CD4-positive, alpha-beta T cell treated with Interleukin-17A for 1 hour (primary cell): ENCODE data around the gene PRKN.

Experiments used
- DNase-seq: peaks from one replicate; pipeline ENCODE4 v3.0.0-alpha.2; 2020

PRKN gene

DNA sequence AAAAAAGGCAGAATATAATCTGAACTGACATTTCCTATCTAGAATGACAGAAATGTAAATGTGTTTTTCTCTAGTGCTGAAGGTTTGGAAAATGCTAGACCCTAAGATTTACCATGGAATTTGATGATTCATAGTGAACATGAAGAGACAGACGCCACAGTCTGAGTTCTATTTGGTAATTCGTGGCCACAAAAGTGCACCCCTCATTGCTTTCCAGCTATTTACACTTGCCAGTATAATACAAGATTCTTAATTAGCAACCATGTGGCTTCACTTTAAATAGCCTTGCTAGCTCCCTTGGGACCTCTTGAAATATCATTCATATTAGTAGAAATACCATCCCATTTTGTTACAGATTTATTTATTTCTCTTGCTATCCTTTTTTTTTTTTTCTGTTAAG, 636.8 kb downstream of the PRKN start:
- DNase-seq = no peak

DNA sequence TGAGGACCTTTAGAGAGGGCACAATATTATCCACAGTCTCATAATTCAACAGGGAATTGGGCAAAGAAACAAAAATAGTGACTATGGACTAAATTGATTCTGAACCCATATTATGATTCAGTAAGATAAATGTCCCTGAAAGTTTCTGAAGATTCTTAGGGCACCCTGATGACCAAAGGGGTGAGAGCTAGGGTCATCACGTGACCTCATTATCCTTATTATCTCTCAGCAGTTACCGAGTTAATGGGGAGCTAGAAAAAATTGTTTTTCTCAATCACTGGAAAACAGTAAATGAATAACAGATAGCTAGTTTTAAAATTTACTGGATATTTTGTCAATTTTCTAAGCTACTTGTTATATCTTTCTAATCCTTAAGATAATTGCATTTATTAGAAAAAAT, 639.5 kb downstream of the PRKN start:
- DNase-seq = no peak

DNA sequence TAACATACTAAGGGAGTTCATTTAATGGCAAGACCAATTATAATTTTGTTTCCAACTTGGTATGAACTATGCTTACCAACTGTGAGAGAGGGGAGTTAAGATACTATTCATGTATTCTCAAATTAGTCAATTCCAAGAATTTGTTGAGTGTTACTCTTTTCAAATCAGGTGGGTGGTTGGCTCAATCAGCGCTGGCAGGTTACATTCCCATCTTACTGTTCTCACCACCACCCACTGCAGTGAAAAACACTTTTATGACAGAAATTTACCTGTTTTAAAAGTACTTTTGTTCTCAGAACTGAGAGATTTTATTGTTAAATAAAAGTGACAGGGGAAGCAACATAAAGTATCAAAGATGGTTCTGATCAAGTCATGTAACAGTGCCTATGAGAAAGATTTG, 642.0 kb downstream of the PRKN start:
- no peak for DNase-seq

DNA sequence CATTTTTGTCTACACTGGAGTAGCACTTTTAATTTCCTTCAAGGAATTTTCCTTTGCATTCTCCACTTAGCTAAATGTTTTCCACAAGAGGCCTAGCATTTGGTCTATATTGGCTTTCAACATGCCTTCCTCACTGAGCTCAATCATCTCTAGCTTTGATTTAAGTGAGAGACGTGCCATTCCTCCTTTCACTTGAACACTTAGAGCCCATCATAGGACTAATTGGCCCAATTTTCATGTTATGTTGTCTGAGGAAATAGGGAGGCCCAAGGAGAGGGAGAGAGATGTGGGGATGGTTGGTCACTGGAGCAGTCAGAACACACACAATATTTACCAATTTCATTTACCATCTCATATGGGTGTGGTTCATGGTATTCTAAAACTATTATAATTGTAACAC, 645.0 kb downstream of the PRKN start:
- no peak for DNase-seq

DNA sequence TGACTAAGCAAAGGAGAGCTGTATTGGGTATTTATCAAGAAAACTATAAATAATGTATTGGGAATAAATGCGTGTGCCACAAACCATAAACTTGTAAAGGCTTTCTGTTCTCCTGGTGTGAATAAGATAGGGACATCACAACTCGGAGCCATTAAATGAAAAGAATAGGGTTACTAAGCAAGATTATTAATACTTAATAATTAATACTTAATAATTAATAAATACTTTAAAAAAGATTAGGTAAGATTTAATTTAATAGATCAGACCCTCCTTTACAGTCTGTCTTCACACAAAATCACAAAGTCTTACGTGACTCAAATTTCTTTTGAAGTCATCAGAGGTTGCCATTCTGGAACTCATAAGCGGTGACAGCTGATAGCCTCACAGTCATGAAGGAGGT, 648.9 kb downstream of the PRKN start:
- no peak for DNase-seq

DNA sequence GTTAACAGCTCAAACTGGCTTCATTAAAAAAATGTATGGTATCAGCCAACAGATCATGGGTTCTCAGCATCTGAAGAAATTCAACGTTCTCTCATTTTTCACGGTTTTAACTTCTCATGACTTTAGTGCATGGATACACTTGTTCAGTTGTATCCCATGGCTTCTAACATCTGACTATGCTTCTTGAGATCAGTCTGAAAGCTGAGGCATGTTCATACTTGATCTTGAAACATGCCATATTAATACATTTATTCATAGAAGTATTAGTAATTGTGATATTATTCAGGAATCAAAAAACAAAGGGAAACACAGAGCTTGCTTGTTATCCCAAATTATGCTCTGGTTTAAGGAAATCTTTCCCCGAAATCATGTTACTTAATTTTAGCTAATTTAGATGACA, 649.4 kb downstream of the PRKN start:
- DNase-seq = no peak

DNA sequence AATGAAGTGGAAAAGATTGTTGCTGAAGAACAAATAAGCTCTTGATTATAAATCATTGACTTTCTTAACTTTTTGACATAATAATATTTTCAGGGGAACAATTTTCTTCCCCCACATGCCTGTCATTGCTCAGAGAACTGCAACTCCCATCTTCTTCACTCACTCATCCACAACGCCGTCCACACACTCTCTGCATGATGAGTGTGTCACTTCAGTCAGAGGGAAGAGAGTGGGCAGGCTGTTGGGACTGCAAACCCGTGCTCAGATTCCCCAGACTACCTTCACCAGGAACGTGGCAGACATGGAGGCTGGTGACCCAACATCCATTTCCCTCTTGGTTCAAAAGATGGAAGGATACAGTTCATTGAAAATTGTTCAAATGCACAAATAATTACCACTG, 650.8 kb downstream of the PRKN start:
- no peak for DNase-seq

DNA sequence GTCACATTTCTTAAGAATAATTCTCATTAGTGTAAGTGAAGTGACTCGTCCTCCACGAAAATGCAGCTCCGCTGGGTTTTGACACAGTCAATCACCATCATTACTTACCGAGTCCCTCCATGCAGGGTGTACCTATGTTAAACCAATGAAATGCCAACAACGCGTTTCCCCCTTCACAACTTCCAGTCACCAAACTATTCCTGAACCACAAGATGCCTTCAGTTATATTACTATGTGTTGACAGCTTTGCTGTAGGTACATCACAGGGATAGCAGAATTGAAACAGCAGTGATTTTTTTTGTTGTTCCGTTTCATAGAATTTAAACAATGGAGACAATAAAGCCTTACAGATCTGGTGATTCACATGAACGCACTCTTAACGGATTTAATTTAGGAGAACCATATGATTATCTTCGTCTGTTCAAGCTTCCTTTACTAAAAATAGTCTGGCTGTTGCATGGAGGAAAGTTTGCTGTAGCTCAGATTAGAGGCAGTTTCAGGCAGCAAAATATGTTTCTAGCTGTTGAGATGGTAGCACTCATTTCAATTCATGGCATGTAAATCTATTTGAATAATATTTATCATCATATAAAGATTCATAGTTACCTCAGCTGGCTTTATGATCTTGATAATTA, 652.8 kb downstream of the PRKN start:
- no peak for DNase-seq

DNA sequence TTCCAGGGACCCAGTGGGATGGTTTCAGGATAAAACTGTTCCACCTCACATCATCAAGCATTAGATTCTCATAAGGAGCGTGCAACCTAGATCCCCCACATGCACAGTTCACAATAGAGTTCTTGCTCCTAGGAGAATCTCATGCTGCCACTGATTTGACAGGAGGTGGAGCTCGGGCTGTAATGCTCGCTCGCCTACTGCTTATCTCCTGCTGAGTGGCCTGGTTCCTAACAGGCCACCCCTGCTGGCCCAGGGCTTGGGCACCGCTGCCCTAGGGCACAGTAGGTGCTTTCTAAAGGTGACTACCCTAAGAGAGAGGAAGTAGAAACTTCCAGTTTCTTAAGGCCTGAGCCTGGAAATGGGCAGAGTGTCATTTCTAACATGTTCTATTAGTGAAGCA, 656.9 kb downstream of the PRKN start:
- DNase-seq = no peak

DNA sequence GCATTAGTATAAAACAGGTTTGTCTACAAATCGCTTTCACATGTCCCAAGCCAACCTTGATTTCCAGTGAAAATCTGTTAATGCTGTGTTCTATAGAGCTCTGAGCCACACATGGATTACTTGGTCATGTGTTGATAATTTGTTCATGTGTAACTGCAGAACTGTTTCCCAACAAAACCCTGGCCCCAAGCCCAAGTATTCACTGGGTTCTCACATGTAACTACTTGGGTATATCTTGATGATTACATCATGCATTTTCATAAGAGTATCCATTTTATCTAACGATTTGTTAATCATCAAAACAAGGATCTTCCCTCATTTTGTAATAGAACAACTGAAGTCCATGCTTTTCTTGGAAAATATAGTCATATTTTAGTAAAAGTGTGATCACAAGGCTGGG, 657.6 kb downstream of the PRKN start:
- no peak for DNase-seq

DNA sequence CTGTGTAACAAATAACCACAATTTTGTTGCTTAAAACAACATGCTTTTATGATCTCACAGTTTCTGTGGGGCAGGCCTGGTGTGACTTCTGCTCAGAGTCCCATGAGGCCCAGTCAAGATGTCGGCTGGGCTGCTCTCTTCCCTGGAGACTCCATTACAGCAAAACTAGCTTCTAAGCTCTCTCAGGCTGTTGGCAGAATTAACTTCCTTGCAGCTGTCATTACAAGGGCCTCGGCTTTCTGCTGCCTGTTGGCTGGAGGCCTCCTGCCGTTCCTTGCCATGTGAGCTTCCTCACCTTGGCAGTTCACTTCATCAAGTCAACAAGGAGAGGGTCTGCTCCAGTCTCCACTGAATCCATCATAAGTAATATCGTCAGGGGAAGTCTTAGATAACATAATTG, 659.2 kb downstream of the PRKN start:
- DNase-seq = no peak

DNA sequence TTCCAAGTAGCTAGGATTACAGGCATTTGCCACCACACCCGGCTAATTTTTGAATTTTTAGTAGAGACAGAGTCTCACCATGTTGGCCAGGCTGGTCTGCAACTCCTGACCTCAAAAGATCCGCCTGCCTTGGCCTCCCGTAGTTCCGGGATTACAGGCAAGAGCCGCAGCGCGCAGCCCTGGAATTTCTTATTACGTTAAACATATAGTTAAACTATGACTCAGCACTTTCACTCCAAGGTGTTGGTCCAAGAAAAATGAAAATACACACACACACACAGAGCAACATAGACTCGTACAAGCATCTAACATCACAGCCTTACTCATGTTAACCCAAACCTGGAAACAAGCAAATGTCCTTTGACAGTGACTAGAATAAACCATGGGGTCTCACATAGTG, 663.9 kb downstream of the PRKN start:
- no peak for DNase-seq

DNA sequence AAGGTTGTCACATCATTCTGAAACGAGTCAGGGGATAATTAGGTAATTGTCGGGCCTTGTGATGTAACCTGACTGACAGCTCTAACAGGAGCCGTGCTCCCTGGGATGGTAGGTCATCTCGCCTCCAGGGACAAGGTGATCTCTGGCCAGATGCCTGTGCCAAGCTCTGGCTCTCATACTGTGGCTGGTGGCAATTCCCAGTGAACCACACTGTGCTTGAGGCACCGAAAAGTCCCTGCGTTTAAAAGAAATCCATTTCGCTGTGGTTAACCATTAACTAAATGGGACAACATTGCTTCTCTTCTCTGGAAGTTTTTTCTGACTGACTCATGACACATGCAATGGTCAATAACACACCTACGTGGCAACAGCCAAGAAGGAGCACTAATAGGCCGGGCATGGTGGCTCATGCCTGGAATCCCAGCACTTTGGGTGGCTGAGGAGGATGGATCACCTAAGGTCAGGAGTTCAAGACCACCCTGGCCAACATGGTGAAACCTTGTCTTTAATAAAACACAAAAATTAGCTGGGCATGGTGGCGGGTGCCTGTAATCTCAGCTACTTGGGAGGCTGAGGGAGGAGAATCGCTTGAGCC, 669.2 kb downstream of the PRKN start:
- DNase-seq = no peak

DNA sequence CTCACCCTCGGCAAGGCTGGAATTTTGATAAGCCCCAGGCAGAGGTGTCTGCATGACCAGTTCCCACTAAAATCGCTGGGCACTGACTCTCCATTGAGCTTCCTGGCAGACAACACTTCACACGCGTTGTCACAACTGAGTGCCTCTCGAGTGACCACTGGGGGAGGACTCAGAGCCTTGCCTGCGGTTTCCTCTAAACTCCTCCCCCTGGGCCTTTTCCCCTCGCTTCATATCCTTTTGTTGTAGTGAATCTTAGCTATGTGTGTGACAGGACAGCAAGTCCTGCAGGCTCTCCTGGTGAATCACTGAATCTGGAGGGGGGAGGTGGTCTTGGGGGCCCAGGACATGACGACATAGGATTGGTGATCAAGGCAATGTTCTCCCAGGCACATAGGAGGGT, 670.8 kb downstream of the PRKN start:
- DNase-seq = no peak

DNA sequence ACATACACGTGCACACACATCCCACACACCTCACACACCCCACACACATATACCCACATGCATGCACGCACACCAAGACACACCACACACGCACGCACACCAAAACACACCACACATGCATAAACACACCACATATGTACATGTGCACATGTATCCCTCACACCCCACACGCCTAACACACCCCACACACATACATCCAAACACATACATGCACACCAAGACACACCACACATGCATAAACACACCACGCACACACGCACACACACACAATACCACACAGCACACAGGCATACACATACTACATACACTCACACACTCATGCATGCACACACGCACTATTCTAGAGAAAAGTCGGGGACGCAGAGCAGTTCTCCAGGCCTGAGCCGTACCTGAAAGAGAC, 671.5 kb downstream of the PRKN start:
- no peak for DNase-seq

DNA sequence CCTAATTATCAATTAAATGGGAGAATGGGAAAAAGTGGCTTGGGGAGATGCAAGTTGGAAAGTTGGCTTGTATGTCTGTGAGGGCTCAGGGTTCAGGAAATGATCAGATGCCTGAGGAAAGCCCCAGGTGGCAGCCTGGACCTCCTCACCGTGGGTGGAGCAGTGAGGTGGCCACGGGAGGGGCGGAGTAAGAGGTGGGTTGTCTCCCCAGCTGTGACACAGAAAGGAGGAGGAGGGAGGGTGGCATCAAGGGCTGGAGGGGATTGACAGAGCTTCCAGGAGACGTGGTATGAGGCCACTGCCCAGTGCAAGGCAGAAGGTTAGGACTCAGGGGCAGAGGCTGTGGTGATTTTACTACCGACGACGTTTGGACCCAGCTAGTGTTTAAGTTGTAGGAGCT, 672.2 kb downstream of the PRKN start:
- DNase-seq = no peak

DNA sequence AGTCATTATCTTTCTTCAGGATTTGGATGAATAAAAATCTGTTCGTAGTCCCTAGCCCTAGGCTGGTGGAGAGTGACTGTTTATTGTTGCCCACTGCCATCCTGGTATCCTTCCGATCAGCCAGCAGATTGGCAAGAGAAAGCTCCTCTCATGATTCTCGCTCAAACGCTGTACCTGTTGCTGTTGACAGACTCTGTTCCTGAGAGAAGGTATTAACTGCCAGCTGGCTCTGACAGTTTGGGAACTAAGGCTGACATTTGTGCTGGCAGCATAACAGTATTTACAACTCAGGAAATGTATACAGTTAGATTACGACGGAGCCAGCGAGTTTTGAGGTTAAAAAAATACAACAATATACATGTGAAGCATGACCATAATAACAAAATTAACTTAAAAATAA, 674.5 kb downstream of the PRKN start:
- DNase-seq = no peak

DNA sequence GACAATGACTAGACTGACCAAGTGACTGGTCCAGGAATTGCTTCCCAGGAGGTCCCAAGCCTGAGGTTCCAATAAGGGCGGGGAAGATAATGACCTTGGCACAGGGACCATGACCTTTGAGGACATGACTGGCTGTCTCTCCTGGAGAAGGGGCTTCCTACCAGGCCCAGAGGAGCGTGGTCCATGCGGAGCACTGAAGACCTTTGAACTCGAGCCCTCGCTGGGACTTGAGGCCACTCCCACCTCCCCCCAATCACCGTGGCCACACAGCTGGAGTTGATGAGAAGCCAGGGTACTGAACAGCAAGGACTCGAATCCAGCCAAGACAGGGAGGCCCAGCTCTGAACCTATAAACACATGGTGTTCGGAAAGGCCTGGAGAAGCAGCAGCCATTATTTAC, 677.0 kb downstream of the PRKN start:
- no peak for DNase-seq

DNA sequence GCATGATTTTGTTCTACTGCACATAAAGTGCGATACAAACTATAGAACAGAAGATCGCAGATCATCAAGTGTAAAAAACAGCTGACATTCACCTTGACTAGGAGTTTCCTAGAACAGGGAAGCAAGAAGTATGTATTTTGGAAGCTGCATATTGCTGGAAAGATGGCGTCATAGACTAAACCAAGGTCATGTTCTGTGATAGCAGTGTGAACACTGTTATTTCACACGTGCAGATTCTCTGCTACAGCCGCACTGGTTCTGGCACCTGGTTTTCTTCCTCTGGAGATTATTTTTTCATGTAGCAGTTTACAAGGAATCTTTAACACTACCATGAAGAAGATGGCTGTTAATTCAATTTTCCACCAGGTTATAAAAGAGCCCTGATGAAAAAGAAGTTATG, 681.2 kb downstream of the PRKN start:
- DNase-seq = no peak

DNA sequence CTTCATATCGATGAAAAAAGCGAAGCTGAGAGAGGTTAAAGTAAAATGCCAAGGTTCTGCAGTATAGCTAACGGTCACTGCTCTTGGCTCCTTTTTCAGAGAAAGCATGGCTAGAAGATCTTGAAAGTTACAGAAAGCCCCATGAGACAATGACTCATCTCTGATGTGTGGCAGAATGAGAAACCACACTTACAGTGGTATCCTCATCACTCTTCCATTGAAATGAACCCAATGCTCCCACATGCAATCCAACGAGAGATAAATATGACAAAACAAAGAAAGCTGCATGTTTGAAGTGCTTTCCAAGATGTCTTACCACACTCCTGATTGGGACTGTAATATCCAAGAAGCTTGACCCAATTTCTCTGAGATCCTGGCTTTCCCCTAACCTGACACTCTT, 694.9 kb downstream of the PRKN start:
- no peak for DNase-seq

DNA sequence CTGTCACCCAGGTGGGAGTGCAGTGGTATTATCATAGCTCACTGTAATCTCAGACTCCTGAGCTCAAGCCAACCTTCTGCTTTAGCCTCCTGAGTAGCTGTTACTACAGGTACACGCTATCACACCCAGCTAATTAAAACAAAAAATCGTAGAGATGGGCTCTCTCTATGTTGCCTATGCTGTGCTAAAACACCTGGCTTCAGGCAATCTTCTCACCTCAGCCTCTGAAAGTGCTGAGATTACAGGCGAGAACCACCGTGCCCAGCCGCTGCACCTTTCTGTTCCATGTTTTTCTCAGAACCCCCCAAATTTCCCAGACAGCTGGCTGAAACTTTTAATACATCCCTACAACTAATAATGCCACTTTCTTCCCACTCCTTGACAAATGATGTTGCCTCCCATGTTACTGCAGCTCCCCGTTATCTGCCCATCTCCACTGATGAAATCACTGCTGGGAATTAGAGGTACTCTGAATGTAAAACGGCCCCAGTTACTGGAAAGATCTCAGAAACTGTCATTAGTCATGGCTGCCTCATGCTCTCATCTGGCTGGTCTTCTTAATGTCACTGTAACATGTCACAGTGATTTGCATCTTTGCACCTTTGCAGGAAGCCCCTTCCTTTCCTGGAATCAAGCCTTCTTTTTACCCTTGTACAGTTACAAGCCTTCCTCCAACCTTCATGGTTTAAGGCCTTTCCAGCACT, 697.5 kb downstream of the PRKN start:
- no peak for DNase-seq

DNA sequence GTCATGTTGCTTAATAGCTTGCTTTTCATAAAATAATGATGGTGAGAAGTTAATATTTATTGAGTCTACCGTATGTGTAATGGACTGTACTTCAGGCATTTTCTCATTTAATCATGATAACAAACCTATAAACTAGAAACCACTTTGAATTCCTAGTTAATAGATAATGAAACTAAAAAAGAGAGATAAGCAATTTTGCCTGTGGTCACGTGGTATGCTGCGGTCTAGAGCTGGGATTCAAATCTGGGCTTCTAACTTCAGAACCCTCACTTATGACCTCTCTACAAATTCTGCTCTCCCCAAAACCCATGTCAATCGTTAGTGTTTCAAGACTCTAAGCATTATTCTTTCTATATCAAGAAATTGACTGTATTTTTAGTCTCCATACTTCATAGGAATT, 700.7 kb downstream of the PRKN start:
- DNase-seq = no peak

DNA sequence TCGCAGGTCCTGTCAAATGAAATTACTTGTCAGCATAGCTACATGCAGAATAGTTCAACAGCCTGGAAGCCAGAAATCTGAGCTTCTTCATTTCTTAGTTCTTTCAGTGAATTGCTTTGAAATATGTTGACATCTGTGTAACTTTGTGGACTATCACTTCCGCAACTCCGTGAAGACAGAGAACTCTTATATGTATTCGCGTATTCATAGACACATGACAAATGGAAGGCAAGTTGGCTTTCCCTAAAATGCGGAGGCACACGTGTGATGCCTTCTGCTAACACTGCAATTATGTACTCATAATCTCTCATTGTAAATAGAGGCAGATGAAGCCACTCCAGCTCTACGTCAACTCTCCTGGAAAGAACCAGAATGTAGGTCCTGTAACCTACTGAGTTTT, 701.5 kb downstream of the PRKN start:
- DNase-seq = no peak

DNA sequence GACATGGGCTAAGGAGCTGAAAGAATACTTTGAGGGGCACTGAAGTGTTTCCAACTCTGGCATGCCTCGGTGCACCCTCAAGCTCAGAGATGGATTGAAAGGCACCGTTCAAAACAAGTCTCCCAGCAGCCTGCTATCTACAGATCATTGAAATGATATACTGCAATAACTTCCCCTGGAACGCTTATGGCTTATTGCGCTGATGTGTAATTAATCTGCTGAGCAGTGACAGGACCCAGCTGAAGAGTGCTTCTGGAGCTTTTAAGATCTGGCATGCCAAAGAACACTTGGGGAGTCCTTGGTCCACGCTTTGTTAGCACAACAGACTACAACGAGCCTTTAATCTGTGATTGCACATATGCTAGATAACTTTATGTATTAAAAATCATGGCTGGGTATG, 708.2 kb downstream of the PRKN start:
- DNase-seq = no peak

DNA sequence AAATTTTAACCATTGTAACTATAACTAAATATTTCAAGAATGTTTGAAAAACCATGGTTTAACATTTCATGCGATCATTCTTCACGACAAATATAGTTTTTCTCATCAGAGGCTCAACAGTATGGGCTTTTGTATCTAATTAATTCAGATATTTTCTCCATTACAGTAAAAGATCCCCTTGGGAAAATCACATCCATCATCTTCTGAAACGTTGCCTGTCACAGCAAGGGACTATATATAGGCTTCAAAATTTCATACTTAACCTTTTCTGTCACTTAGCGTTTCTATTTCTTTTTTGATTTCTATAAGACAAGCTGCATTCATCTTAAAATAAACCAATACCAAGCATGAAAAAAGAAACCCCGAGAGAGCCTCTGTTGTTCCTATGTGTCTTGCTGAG, 710.0 kb downstream of the PRKN start:
- no peak for DNase-seq
